Left cardiac atrium (tissue), 4 donors: ENCODE results near the gene HUWE1. TPM values are rescaled to one million over a fixed set of nuclear protein-coding genes. Genes with fewer than 3 reads are reported as not detected.
"Not testable (repeated sequence)": the region's sequence is repeated elsewhere in the genome, so short reads cannot be mapped to it uniquely, and the experiment has no call there.

Experiments used
- ATAC-seq, 2 donors: fragments of 200-7000 bp; cut with Tn5 transposase; one replicate each; pipeline ENCODE4 v1.9.1; 2020; ENCODE audit warnings: mild to moderate bottlenecking in 2 of 2, moderate library complexity in 2 of 2
- DNase-seq: peaks from one replicate; pipeline ENCODE4 v3.0.0-alpha.2; 2020
- intact Hi-C, 2 donors: fragments of 100-400 bp; cut with DNase I; formaldehyde crosslinking; loops; one replicate each; pipeline versions ENCODE4 v1.14.1 to v1.15.1; 2022 to 2023
- microRNA-seq, 2 donors: library from miRNA; unstranded; fragments of <30 nt; microRNA quantifications; one replicate each; pipeline ENCODE4 v1.2.0, GENCODE V29; 2020
- total RNA-seq, 2 donors: library from RNA; stranded (reverse); fragmentation: NEBNext Ultra II Directional; extraction: Animal tissue kit (Norgen Biotek cat#: 25700); gene quantifications; one replicate each; pipeline ENCODE4 v1.2.1, GENCODE V29; 2021
- donor health status: DM: no; HTN: yes; CAD: no.
- donor health status: DM: no; HTN: yes; CAD: no; lungs with severe emphysema.
- donor health status: DM: yes; HTN: yes; CAD: no.
- donor health status: Dilated cardiomyopathy.

HUWE1 gene
- total RNA-seq, 2 donors from 2014 or later, result 128 to 130 TPM

DNA sequence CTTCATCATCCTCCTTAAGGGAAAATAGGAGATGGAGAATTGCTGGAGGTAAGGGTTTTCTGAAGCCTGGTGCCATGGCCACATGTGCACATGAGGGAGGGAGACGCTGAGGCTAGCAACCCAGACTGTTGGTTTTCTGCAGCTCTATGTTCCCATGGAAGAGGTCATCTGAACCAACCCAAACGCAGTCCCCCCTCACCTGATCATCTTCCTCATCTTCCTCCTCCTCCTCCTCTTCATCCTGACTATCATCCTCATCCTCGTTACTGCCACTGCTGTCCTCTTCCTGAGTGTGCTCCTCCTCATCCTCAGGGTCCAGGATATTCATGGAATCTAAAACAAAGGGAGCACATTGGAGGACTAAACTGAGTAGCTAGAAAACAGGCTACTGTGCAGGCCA is 124.6 kb downstream of the HUWE1 start:
- intact Hi-C loops, result no loop called here
- DNase-seq (no peak), ATAC-seq (no peak)

DNA sequence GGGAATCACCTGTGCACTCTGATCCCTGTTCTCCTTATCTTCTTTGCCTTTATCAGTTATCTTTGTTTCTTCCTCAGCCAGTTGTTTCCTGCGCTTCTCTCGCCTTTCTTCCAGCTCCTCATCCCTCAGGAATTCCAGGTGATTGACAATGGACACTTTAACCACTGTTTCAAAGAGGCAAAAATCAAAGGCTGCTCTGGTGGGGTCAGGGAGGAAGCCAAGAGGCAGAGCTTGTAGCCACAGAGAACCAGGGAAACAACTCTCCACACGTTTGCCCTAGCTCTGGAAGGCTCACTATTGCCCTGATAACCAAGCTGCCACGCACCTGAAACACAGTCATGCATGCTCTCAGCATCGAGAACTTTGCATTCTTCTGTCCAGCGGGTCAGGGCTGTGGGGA is 127.9 kb downstream of the HUWE1 start:
- DNase-seq (no peak), ATAC-seq (no peak)
- intact Hi-C loops, result no loop called here

- intact Hi-C loops, result no loop called here
- ATAC-seq (no peak), DNase-seq (no peak)
These were observed 129.7 kb downstream of the HUWE1 start for GRCh38 chrX:53556868-53557267.

DNA sequence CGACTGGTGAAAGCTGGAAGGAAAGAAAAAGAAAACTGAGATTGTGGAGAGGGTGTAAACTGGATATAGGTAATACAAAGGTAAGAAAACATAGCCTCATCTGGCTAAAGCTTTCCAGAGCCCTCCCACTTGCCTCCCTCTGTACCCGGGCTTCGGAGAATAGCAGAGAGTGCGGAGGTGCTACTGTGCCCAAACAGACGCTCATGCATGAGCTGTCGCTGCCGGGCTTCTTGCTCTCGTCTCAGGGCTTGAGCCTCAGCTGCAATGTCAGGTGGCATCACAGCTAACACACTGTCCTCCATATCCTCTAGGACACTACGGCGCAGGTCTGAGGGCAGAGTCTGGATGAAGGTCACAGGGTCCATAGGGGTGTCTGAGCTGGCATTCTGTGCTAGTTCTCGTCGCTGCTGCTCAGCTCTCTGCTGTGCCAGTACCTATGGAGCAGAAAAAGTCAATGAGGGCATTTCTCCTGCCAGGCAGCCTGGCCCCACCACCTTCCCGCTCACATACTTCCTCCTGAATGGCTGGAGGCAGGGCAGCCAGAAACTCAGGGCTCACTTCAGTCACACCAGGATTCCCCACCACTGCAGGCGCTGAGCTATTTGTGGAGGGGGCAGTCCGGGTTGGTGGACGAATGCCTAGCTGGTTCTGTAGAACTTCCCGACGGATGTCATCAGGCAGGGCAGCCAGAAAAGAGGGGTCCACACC is 135.6 kb downstream of the HUWE1 start:
- intact Hi-C loops, result no loop called here
- ATAC-seq, result peak in 1 of 2 donors; percentile 34
- DNase-seq, result no peak

- ATAC-seq, result no peak
- DNase-seq, result no peak
- intact Hi-C loops, result no loop called here
These were observed 138.9 kb downstream of the HUWE1 start for GRCh38 chrX:53547668-53548067.

GRCh38 chrX:53544936-53545335 is 141.6 kb downstream of the HUWE1 start:
- DNase-seq (no peak), ATAC-seq (no peak)
- intact Hi-C loops, result no loop called here

GRCh38 chrX:53538781-53539180 is 147.7 kb downstream of the HUWE1 start:
- intact Hi-C loops, result no loop called here
- no peak for DNase-seq
- no peak for ATAC-seq

DNA sequence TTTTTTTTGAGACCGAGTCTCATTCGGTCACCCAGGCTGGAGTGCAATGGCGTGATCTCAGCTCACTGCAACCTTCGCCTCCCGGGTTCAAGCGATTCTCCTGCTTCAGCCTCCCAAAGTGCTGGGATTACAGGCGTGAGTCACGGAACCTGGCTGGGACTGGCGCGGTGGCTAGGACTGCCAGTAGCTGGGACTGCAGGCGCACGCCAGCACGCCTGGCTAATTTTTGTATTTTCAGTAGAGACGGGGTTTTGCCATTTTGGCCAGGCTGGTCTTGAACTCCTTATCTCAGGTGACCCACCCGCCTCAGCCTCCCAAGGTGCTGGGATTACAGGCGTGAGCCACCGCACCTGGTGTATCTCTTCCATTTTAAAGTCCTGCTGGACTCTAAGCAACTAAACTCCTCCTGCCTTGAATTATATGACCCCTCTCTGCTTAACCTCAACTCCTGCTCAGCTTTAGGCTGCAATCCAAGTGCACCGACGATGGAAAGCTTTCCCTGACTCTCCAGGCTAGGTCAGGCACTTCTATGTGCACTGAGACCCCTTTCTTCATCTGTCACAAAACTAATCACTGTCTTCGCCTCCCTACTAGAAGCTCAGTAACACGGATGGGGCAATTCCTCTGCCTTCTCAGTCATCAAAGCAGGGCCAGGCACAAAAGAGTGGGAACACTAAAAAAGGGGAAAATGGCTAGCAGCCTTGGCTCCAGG is 155.1 kb downstream of the HUWE1 start:
- ATAC-seq, intact Hi-C loops, DNase-seq: not testable (repeated sequence)

- intact Hi-C loops, result no loop called here
- no peak for DNase-seq
- no peak for ATAC-seq
These were observed 159.5 kb downstream of the HUWE1 start for GRCh38 chrX:53526999-53527398.

- ATAC-seq (no peak), DNase-seq (no peak)
- intact Hi-C loops, result no loop called here
These were observed 175.2 kb downstream of the HUWE1 start for GRCh38 chrX:53511322-53511721.

GRCh38 chrX:53504035-53504434 is 182.5 kb downstream of the HUWE1 start:
- ATAC-seq, intact Hi-C loops, DNase-seq: not testable (repeated sequence)

GRCh38 chrX:53494436-53494835 is 192.1 kb downstream of the HUWE1 start:
- ATAC-seq (no peak), DNase-seq (no peak)
- intact Hi-C loops, result no loop called here

- ATAC-seq (no peak), DNase-seq (no peak)
- intact Hi-C loops, result no loop called here
These were observed 200.2 kb downstream of the HUWE1 start for GRCh38 chrX:53486285-53486684.

DNA sequence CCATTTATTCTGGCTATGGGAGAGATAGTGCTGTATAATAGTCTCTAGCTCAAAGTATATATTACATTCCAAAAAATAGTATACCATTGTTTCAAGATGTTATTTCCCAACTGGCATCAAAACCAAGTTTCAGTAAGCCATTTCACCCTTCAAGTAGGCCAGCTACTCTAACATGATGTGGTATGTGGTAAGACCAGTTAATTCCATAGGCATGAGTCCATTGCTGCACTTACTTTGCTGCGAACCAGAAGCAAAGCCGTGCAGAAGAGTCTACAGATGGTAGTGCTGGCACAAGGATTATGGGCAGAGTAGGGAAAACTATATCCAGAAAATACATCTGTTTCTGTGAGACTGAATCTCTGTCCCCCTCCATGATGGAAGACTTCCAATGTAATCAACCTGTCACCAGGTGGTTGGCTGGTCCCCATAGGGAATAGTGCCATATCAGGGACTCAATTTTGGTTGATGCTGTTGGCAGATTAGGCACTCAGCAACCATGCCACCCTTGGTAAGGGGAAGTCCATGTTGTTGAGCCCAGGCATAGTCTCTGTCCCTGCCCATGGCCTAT is 202.6 kb downstream of the HUWE1 start:
- ATAC-seq (no peak), DNase-seq (no peak)
- intact Hi-C loops, result no loop called here

GRCh38 chrX:53483416-53483815 is 203.1 kb downstream of the HUWE1 start:
- no peak for DNase-seq
- no peak for ATAC-seq
- intact Hi-C loops, result no loop called here

Small RNAs within 50 kb of the gene (microRNA-seq; reads per million reads assigned to microRNA genes)
- 1,163 to 1,555 reads per million in 2 donors for gene MIR98
- 2,798 to 3,040 reads per million in 2 donors for gene MIRLET7F2
